Cerebellar cortex (tissue), 1 donor: ENCODE measurements around the gene NUSAP1.
A peak's percentile ranks its signal among the peaks of the same experiment; 100 is the strongest.
"Not testable (repeated sequence)": the region's sequence is repeated elsewhere in the genome, so short reads cannot be mapped to it uniquely, and the experiment has no call there.

Experiments used
- DNase-seq: peaks from one replicate; pipeline ENCODE4 v3.0.0-alpha.2; 2015; ENCODE audit warnings: low spot score

The NUSAP1 gene

DNA sequence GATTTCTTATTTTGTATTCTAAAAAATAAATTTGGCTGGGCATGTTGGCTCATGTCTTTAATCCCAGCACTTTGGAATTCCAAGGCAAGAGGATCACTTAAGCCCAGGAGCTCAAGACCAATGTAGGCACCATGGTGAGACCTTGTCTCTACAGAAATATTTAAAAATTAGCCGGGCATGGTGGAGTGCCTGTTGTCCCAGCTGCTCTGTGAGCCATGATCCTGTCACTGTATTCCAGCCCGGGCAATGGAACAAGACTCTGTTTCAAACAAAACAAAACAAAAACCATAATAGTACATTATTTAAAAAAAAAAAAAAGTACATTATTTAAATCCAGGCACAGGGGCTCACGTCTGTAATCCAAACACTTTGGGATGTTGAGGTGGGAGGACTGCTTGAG, 78.8 kb downstream of the NUSAP1 start:
- no peak for DNase-seq

DNA sequence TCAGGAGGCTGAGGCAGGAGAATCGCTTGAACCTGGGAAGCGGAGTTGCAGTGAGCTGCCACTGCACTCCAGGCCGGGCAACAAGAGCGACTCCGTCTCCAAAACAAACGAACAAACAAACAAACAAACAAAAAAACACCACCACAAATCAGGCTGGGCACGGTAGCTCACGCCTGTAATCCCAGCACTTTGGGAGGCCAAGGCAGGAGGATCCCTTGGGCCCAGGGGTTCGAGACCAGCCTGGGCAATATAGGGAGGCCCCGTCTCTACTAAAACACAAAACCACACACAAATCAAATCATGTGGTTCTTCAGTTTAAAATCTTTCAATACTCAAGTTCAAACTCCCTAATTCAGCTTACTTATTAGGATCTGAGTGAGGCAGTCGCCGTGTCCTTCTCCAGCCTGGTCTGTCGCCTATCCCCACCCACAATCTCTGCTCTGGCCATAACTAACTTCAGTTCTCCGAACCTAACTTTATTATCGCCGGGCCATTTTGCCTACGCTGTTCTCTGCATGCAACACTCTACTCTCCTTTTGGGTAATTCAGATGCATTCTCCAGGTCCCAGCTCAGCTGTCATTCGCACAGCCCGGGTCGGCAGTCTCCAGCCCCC, 83.6 kb downstream of the NUSAP1 start:
- no peak for DNase-seq

DNA sequence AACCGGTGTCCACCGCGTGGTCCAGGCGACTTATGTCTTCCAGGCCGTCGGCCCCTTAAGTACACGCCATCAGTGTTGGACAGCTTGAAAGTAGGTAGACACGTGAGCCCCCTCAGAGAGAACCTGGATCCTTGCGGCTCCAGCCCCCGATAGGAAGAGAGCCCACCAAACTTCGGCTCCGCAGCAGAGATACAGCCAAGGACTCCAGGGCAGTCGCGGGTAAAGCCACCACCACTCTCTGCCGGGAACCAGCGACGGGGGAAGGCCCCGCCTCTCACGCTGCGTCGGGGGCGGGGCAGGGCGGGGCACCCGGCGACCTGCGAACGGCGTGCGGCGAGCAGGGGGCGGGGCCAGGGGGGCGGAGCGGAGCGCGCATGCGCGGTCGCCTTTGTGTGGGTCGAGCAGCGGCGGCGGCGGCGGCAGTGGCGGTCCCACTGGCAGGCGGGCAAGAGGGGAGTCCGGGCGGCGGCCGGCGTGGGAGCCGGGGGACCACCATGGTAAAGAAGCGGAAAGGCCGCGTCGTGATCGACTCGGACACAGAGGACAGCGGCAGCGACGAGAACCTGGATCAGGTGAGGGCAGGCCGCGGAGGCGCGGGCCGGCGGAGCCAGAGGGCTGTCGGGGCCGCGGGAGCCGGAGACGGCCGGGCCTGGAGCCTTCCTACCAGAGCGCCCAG, 84.2 kb downstream of the NUSAP1 start, which contains the start of gene RTF1:
Gene RTF1, plus strand, starts transcription at position 354 of the 676 bp plus-strand sequence. Its CDS starts 21 bp downstream, at position 375.
- DNase-seq = peak; percentile 88

DNA sequence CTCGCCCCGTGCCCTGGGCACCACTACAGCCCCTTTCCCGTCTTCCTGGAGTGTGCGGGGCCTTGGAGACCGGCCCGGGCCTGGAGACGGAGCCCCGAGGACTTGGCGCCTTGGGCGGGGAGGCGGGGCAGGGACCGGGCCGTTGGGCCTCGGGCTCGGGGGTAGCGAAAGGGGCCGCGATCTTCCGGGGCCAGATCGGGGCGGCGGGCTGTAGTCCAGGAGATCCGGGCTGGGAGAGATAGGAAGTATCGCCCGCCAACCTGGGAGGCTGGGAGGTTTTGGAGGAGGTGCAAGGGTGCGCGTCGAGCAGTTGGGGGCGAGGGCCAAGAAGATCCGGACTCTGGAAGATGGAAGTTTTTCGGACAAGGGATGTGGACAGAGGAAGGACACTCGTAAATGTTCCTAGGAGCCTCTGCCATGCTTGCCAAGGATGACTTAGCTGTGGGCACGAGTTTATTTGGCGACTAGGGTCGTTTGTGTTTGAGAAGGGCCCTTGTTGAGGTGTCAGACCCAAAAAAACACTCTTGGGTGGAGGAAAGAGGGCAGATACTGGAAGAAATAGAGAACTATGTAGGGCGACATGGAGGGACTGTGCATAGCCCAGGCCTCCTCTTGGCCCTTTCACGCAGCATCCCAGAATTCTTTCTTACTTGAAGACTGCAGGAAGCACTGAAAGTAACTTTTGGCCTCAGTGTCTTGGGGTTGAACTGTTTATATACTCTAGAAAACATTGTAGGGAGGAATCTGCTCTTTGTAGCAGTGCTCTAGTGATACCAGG, 84.9 kb downstream of the NUSAP1 start:
- peak; percentile 5 for DNase-seq

DNA sequence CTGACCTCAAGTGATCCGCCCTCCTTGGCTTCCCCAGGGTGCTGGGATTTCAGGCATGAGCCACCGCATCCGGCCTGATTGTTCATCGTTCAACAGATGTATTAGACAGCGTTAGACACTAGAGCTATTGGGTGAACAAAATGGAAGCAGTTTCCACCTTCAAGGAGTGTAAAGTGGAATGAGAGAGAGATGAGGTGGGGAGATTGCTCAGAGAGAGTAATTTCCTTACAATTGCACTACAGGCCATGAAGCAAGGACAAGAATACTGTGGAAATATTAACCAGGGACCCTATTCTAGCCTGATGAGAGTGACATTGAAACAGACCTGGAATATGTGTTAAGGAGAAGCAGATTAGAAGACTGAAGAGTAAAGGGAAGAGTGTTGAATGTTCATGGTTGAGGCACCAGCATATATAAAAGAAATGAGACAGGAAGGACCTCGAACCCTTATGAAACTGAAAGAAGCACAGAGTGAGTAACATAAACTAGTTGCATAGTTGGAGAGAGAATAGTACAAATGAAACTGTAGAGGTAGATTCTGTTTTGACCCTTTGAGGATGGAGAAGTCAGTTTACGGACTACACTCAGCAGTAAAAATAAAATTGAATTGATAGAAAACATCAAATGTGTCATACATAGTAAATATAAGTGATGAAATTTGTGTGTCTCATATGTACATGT, 91.4 kb downstream of the NUSAP1 start:
- DNase-seq = no peak

DNA sequence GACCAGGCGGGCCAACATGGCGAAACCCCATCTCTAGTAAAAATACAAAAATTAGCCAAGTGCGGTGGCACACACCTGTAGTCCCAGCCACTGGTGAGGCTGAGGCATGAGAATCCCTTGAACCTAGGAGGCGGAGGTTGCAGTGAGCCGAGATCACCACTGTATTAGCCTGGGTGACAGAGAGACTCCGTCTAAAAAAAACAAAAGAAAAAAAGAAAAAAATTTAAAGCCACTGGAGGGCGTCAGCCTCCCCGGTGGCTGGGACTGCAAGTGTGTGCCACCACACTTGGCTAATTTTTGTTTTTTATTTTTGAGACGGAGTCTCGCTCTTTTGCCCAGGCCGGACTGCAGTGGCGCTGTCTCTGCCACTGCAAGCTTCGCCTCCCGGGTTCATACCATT, 92.1 kb downstream of the NUSAP1 start:
- DNase-seq = no peak

DNA sequence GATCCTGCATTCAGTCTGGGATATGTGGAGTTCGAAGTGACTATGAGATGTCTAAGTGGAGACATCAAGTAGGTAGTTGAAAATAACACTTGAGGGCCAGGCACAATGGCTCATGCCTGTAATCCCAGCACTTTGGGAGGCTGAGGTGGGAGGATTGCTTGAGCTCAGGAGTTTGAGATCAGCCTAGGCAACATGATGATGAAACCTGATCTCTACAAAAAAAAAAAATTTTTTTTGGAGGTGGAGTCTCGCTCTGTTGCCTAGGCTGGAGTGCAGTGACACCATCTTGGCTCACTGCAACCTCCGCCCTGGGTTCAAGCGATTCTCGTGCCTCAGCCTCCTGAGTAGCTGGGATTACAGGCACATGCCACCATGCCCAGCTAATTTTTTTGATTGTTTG, 93.2 kb downstream of the NUSAP1 start:
- DNase-seq = not testable (repeated sequence)

DNA sequence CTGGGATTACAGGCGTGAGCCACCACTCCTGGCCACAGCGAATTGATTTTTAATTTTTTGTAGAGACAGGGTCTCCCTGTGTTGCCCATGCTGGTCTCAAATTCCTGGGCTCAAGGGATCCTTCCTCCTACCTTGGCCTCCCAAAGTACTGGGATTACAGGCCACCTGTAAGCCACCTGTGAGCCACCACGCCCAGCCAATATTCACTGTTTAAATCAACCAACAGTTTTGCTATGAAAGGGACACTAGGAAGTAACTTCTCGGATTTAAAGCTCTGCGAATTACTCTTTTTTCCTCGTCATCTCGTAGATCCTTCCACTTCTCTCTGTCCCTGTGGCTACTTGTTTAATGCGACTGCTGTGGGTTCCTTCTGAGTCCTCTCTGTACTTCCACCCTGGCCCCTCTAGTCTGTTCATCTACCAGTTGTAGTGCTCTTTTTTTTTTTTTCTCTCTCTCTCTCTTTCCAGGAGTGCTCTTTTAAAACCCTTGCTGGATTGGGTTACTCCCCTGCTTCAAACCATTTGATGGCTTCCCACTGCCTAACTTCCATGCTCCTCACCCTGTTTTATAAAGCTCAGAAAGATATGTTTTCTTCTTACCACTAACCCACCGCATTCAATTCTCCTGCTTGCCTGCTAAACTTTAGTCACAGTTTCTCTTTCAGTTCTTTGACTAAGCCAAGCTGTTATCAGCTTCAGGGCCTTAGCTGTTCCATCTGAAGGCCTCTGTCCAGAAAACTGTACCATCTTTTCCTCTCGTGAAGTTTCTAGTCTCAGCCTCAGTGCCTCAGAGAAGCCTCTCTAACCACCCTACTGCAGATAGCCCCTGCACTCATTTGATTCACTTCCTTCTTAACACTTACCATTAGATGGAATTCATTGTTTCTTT, 96.6 kb downstream of the NUSAP1 start:
- DNase-seq = no peak
